ENCODE measurements around the gene SLC24A3.

GRCh38 chr20:19301142-19301541 lies 88.7 kb downstream of the SLC24A3 start:
- TF ChIP-seq EZH2phosphoT487 (IDR thresholded peaks at IDR 0.05; ENCODE audit: borderline replicate concordance, low read length) (no peak), CTCF (IDR thresholded peaks at IDR 0.05; ENCODE audit: low read depth, low read length, poor library complexity, severe bottlenecking) (no peak)

Measured in DOHH2 (cell line).